ENCODE data around the gene FGFR3.

Gene FGFR3

GRCh38 chr4:1758306-1759121 lies 34.6 kb upstream of the FGFR3 start:
- TF ChIP-seq REST (IDR thresholded peaks at IDR 0.05; ENCODE audit: insufficient read depth in 1 of 2, low read depth in 2 of 2, low read length in 2 of 2): no peak

GRCh38 chr4:1759170-1759817 lies 33.8 kb upstream of the FGFR3 start:
- TF ChIP-seq FOXP2 (optimal IDR thresholded peaks at IDR 0.05; ENCODE audit: borderline replicate concordance, extremely low read depth, extremely low read length, insufficient read depth) (no peak), REST (IDR thresholded peaks at IDR 0.05; ENCODE audit: insufficient read depth in 1 of 2, low read depth in 2 of 2, low read length in 2 of 2) (no peak), SIN3A (IDR thresholded peaks at IDR 0.05; ENCODE audit: borderline replicate concordance, insufficient read depth, low read length) (no peak), TAF1 (IDR thresholded peaks at IDR 0.05; ENCODE audit: borderline replicate concordance, insufficient read depth, low read length) (no peak), POLR2AphosphoS5 (IDR thresholded peaks at IDR 0.05; ENCODE audit: low read depth, low read length) (no peak)

GRCh38 chr4:1759818-1760223 lies 33.3 kb upstream of the FGFR3 start:
- TF ChIP-seq FOXP2 (optimal IDR thresholded peaks at IDR 0.05; ENCODE audit: borderline replicate concordance, extremely low read depth, extremely low read length, insufficient read depth): no peak
- TF ChIP-seq SIN3A (IDR thresholded peaks at IDR 0.05; ENCODE audit: borderline replicate concordance, insufficient read depth, low read length): no peak
- TF ChIP-seq REST (IDR thresholded peaks at IDR 0.05; ENCODE audit: insufficient read depth in 1 of 2, low read depth in 2 of 2, low read length in 2 of 2): no peak
- TF ChIP-seq TAF1 (IDR thresholded peaks at IDR 0.05; ENCODE audit: borderline replicate concordance, insufficient read depth, low read length): no peak
- TF ChIP-seq POLR2AphosphoS5 (IDR thresholded peaks at IDR 0.05; ENCODE audit: low read depth, low read length): no peak

- TF ChIP-seq TAF1 (IDR thresholded peaks at IDR 0.05; ENCODE audit: borderline replicate concordance, insufficient read depth, low read length) (no peak), SIN3A (IDR thresholded peaks at IDR 0.05; ENCODE audit: borderline replicate concordance, insufficient read depth, low read length) (no peak), POLR2AphosphoS5 (IDR thresholded peaks at IDR 0.05; ENCODE audit: low read depth, low read length) (no peak), FOXP2 (optimal IDR thresholded peaks at IDR 0.05; ENCODE audit: borderline replicate concordance, extremely low read depth, extremely low read length, insufficient read depth) (no peak), REST (IDR thresholded peaks at IDR 0.05; ENCODE audit: insufficient read depth in 1 of 2, low read depth in 2 of 2, low read length in 2 of 2) (no peak)
These were observed 32.5 kb upstream of the FGFR3 start for GRCh38 chr4:1760521-1761071.

All from PFSK-1 (cell line).